DND-41 (cell line): ENCODE results near the gene CFAP58.

ENCODE experiments used
- ATAC-seq: fragments of 200-7000 bp; cut with Tn5 transposase; 3 replicates; pipeline ENCODE4 v1.9.1; 2021; ENCODE audit warnings: low read depth; ENCODE audit not compliant: insufficient read depth
- DNase-seq: peaks from one replicate; pipeline ENCODE4 v3.0.0-alpha.2; 2020
- H2AFZ ChIP-seq: 2 replicates; pipeline ENCODE4 v1.6.0; 2012; ENCODE audit warnings: low read depth, low read length
- H3K27ac ChIP-seq: 2 replicates; pipeline ENCODE4 v1.5.1; 2012; ENCODE audit warnings: low read length, inconsistent platforms
- H3K27me3 ChIP-seq: fragments of 200-600 bp; sonication (generic); 2 replicates; pipeline ENCODE4 v1.6.0; 2012; ENCODE audit warnings: low read length, mild to moderate bottlenecking, inconsistent platforms; ENCODE audit not compliant: insufficient read depth, poor library complexity
- H3K36me3 ChIP-seq: 2 replicates; pipeline ENCODE4 v1.5.1; 2012; ENCODE audit warnings: low read length, inconsistent platforms; ENCODE audit not compliant: insufficient read depth
- H3K4me1 ChIP-seq: 2 replicates; pipeline ENCODE4 v1.5.1; 2012; ENCODE audit warnings: mild to moderate bottlenecking, low read length; ENCODE audit not compliant: insufficient read depth
- H3K4me2 ChIP-seq: 2 replicates; pipeline ENCODE4 v1.6.0; 2012; ENCODE audit warnings: mild to moderate bottlenecking, moderate library complexity, low read length, inconsistent platforms; ENCODE audit not compliant: insufficient read depth
- H3K4me3 ChIP-seq, 2 experiments: fragments of 200-600 bp in 1 of 2; shearing (Covaris generic) in 1 of 2; 2 replicates each; pipeline ENCODE4 v1.5.1; 2012 to 2016; ENCODE audit warnings: inconsistent platforms in 2 of 2, low read length in 2 of 2, mild to moderate bottlenecking in 2 of 2, low read depth in 1 of 2, moderate library complexity in 1 of 2
- H3K79me2 ChIP-seq: 2 replicates; pipeline ENCODE4 v1.6.0; 2012; ENCODE audit warnings: low read length, inconsistent platforms; ENCODE audit not compliant: insufficient read depth
- H3K9ac ChIP-seq: 2 replicates; pipeline ENCODE4 v1.6.0; 2012; ENCODE audit warnings: low read depth, mild to moderate bottlenecking, inconsistent platforms, low read length, moderate library complexity
- H3K9me3 ChIP-seq: 2 replicates; pipeline ENCODE4 v1.5.1; 2012; ENCODE audit warnings: low read length, moderate library complexity, mild to moderate bottlenecking, inconsistent platforms; ENCODE audit not compliant: insufficient read depth, severe bottlenecking
- H4K20me1 ChIP-seq: 2 replicates; pipeline ENCODE4 v1.6.0; 2012; ENCODE audit warnings: low read length; ENCODE audit not compliant: insufficient read depth
- CTCF ChIP-seq: IDR thresholded peaks from 2 replicates; pipeline ENCODE4 v1.5.1; 2012; ENCODE audit warnings: borderline replicate concordance, low read length, moderate library complexity, mild to moderate bottlenecking; ENCODE audit not compliant: poor library complexity, severe bottlenecking; ENCODE audit errors: extremely low read depth
- EZH2 ChIP-seq: IDR thresholded peaks from 3 replicates; pipeline ENCODE4 v1.6.1; 2012; ENCODE audit warnings: borderline replicate concordance, low read depth, mild to moderate bottlenecking, moderate library complexity, low read length, inconsistent platforms; ENCODE audit not compliant: severe bottlenecking

The CFAP58 gene

GRCh38 chr10:104371753-104372152 is 18.1 kb downstream of the CFAP58 start:
- Histone ChIP-seq H3K4me3 (no peak overlapping the region), H3K27ac (no peak overlapping the region), H3K4me2 (no peak overlapping the region), H3K27me3 (peaks cover 3% of the 10 kb centered on the region), H4K20me1 (no peaks in the 10 kb centered on the region), H3K9me3 (no peaks in the 10 kb centered on the region), H3K4me1 (no peaks in the 10 kb centered on the region), H3K36me3 (no peaks in the 10 kb centered on the region), H2AFZ (no peak overlapping the region), H3K9ac (no peak overlapping the region), H3K79me2 (no peaks in the 10 kb centered on the region)
- ATAC-seq (no peak), DNase-seq (no peak)
- TF ChIP-seq CTCF = no peak
- TF ChIP-seq EZH2 = no peak

- DNase-seq = no peak
- no peak overlapping the region for H2AFZ ChIP-seq
- H3K9me3 ChIP-seq = no peaks in the 10 kb centered on the region
- H3K36me3 ChIP-seq = no peaks in the 10 kb centered on the region
- H3K9ac ChIP-seq = no peak overlapping the region
- H3K4me3 ChIP-seq = no peak overlapping the region
- no peaks in the 10 kb centered on the region for H4K20me1 ChIP-seq
- H3K27me3 ChIP-seq = peaks cover 3% of the 10 kb centered on the region
- no peaks in the 10 kb centered on the region for H3K4me1 ChIP-seq
- no peak for ATAC-seq
- H3K27ac ChIP-seq = no peak overlapping the region
- TF ChIP-seq EZH2 (no peak), CTCF (no peak)
- H3K4me2 ChIP-seq = no peak overlapping the region
- H3K79me2 ChIP-seq = no peaks in the 10 kb centered on the region
These were observed 21.0 kb downstream of the CFAP58 start for GRCh38 chr10:104374591-104374990.

- H3K36me3 ChIP-seq = no peaks in the 10 kb centered on the region
- no peaks in the 10 kb centered on the region for H4K20me1 ChIP-seq
- no peaks in the 10 kb centered on the region for H3K4me1 ChIP-seq
- H3K27ac ChIP-seq = no peak overlapping the region
- no peak overlapping the region for H2AFZ ChIP-seq
- no peaks in the 10 kb centered on the region for H3K79me2 ChIP-seq
- no peak overlapping the region for H3K4me3 ChIP-seq
- H3K27me3 ChIP-seq = peaks cover 3% of the 10 kb centered on the region
- no peak for DNase-seq
- no peak overlapping the region for H3K9ac ChIP-seq
- no peak for ATAC-seq
- H3K4me2 ChIP-seq = no peak overlapping the region
- no peak for TF ChIP-seq CTCF
- no peak for TF ChIP-seq EZH2
- H3K9me3 ChIP-seq = no peaks in the 10 kb centered on the region
These were observed 23.2 kb downstream of the CFAP58 start for GRCh38 chr10:104376784-104377300.

- no peak for DNase-seq
- Histone ChIP-seq H3K4me1 (no peaks in the 10 kb centered on the region), H3K4me2 (no peak overlapping the region), H3K9ac (no peak overlapping the region), H4K20me1 (no peaks in the 10 kb centered on the region), H3K36me3 (no peaks in the 10 kb centered on the region), H3K9me3 (no peaks in the 10 kb centered on the region), H2AFZ (no peak overlapping the region), H3K79me2 (no peaks in the 10 kb centered on the region), H3K27ac (no peak overlapping the region), H3K4me3 (no peak overlapping the region), H3K27me3 (no peaks in the 10 kb centered on the region)
- no peak for ATAC-seq
- TF ChIP-seq EZH2 (no peak), CTCF (no peak)
These were observed 26.7 kb downstream of the CFAP58 start for GRCh38 chr10:104380336-104380735.
